Activated CD4-positive, alpha-beta T cell treated with anti-CD3 and anti-CD28 coated beads, Interleukin-2, amount 50 U/mL, for 16 hours (primary cell): Measurements from ENCODE around the gene EVA1C.
"Not testable (repeated sequence)": the region's sequence is repeated elsewhere in the genome, so short reads cannot be mapped to it uniquely, and the experiment has no call there.

Experiments used
- DNase-seq: peaks from one replicate; pipeline ENCODE4 v3.0.0-alpha.2; 2020

Gene EVA1C

DNA sequence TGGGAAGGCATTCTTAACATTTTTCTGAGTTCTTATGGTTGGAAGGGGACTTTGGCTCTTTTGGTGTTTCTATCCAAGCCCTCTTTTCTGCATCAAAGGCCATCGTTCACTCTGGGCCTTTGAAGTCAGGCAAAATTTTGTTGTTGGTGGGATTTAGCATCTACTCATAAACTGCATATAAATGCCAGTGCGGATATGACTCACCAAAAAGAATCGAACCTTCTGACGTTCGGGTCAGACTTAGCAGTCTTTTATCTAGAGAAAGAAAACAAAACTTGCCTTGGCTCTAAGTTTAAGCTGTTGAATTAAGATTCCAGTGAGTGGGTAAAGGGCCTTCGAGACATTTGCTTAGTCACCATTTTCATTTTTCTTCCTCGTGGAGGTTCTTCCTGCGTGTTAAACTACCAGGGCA lies 51.4 kb downstream of the EVA1C start:
- DNase-seq: no peak

- no peak for DNase-seq
Observed at GRCh38 chr21:32467291-32467690, 54.8 kb downstream of the EVA1C start.

DNA sequence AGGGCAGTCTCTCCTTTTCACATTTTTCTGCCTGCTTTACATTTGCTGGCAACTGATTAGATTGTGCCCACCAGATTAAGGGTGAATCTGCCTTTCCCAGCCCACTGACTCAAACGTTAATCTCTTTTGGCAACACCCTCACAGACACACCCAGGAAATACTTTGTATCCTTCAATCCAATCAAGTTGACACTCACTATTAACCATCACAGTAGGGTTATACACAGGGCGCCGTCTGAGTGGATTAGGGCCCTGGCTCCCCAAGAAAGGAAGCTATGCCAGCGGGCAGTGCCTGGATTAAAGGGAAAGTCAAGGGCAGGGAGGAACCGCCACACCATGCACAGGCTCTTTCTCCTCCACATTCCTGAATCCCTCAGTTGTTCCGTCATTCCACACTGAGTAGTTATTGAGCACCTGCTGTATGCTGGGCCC lies 56.2 kb downstream of the EVA1C start:
- no peak for DNase-seq

GRCh38 chr21:32469628-32470027 lies 57.1 kb downstream of the EVA1C start:
- DNase-seq: no peak

GRCh38 chr21:32470206-32470605 lies 57.7 kb downstream of the EVA1C start:
- DNase-seq: no peak

GRCh38 chr21:32472890-32473765 lies 60.6 kb downstream of the EVA1C start:
- no peak for DNase-seq

GRCh38 chr21:32474179-32475059 lies 61.9 kb downstream of the EVA1C start:
- DNase-seq: no peak

- no peak for DNase-seq
Observed at GRCh38 chr21:32475162-32475812, 62.8 kb downstream of the EVA1C start.

DNA sequence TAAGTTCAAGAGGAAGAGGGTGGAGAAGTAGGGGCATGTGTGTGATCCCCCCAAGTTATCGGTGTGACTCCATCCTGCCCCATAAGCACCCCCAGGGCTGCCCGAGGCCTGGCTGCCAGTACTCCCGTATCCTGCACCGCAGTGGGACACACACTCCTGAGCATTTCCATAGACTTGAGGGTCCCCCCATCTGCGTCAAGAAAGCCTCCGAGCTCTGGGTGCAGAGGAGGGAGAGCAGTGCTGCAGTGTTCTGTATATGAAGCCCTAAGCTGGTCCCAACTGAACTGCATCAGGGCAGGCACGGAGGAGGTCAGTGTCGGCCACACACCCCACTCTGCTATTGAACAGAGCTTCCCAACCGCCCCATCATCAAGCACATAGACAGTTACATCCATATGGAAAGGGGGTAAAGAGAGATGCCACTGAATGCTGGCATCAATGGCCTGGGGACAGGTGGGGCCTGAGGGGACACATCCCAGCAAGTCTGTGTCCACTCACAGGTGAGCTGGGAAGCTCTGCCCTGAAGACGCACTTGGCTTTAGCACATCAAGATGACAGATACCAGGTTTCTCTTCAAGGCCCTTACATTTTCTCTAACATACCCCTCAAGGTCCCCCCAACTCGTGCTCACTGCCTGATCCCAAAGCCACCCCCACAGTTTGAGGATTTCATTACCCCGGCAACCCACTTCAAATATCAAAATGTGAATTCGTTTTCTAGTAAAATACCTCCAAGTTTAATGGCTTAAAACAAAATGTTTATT lies 64.3 kb downstream of the EVA1C start:
- no peak for DNase-seq

DNA sequence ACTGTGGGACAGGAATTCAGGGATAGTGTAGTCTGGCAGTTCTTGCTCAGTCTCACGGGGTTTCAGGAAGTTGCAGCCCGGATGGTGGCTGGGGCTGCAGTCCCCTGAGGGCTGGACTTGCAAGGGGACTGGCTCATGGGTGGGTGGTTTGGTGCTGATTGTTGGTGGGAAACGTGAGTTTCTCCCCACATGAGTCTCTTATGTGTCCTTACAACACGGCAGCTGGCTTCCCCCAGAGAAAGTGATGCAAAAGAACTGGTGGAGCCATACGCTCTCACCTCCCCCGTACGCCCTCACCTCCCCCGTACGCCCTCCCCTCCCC lies 64.9 kb downstream of the EVA1C start:
- DNase-seq: no peak

DNA sequence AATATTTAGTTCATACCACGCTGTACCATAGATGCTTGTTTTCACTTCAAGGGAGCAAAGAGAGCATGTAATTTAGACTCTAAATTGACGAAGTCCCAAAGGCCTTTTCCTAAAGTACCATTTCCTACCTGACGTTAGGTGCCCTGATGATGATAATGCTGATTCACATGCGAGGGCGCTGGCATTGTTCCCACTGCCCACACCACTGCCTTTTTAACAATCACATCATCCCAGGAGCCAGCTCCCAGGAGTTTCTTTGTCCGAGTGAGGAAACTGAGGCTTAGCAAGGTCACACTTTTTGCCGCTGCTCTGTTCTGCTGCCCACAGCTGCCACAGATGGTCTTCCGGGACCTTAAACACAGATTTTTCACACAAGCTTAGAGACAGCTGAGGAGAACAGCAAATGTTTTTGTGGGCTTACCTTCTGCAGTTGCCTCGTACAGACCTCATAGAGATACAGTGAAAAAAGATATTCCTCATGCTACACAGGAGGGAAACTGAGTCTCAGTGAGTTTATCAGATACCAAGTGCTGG lies 69.4 kb downstream of the EVA1C start:
- no peak for DNase-seq

DNA sequence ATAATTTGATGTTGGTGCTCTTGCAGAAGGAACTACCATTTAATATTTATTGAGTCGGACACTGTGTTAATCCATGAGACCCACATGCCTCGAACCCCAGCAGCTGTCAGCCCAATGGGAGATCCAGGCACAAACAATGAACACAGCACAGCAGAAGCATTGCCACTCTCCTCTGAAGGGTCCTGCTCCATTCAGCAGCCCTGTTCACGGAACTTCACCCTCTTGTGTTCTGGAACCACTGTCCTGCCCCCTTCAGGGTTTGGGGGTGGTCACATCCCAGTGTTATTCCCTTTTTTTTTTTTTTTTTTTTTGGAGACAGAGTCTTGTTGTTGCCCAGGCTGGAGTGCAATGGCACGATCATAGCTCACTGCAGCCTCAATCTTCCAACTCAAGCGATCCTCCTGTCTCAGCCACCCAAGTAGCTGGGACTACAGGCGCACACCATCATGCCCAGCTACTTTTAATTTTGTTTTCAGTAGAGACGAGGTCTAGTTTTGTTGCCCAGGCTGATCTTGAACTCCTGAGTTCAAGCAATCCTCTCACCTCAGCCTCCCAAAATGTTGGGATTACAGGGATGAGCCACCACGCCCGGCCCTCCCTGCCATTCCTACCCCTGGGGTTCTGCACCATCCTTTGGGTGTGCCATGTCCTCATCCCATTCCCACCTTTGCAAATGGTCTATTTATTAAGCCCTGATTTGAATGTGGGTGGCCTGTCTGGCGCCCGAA lies 70.2 kb downstream of the EVA1C start:
- no peak for DNase-seq

DNA sequence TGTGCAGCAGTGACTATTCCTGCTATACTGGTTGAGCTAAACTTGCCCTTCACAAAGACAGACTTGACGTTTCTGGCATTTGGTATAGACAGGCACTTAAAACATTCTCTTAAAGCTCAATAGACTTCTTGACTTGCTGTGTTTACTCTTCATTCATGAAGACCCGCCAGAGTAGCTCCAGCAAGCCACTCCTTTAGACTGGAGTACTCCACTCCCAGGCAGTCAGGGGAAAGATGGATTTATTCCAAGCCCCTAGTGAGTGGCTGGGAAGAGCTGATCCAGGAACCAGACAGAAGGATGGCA lies 70.7 kb downstream of the EVA1C start:
- no peak for DNase-seq

DNA sequence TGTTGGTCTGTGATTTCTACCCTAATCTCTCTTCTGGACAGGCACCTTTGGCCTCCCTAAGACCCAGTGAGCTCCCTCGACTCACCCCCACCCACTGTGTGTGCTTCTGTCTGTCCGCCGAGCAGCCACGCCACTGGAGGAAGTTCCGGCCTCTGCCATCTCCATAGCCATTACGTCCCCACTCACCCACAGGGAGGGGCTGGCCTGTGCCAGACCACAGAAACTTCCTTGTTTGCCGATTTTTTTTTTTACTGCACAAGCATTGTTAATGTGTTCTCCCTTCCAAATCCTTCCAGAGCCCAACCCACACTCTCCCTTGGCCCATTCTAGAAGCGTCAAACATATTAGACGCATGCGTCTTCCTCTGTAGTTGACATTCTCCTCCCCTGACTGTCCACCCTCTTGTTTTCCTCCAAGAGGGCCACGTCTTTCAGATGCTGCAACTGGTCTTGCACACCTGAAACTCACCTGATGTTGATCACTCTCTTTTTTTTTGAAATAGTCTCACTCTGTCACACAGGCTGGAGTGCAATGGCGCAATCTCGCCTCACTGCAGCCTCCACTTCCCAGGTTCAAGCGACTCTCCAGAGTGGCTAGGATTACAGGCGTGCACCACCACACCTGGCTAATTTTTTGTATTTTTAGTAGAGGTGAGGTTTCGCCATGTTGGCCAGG lies 72.3 kb downstream of the EVA1C start:
- DNase-seq: no peak

DNA sequence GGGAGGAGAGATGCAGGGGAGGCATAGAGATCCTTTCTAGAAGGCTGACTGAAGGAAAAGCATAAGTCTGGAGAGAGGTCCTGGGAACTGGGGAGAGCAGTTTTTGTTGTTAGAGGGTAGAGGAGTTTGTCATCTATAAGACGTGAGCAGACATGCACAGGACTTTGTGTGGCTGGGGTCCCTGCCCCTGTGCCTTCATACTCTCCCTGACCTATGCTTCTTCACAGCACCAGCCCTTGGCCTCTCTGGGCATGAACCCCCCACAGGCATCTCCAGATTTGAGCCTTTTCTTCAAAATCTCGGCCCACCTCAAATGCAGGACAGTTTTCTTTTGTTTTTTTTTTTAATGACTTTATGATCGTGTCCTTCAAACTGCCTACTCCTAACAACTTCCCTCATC lies 79.9 kb downstream of the EVA1C start:
- DNase-seq: no peak

DNA sequence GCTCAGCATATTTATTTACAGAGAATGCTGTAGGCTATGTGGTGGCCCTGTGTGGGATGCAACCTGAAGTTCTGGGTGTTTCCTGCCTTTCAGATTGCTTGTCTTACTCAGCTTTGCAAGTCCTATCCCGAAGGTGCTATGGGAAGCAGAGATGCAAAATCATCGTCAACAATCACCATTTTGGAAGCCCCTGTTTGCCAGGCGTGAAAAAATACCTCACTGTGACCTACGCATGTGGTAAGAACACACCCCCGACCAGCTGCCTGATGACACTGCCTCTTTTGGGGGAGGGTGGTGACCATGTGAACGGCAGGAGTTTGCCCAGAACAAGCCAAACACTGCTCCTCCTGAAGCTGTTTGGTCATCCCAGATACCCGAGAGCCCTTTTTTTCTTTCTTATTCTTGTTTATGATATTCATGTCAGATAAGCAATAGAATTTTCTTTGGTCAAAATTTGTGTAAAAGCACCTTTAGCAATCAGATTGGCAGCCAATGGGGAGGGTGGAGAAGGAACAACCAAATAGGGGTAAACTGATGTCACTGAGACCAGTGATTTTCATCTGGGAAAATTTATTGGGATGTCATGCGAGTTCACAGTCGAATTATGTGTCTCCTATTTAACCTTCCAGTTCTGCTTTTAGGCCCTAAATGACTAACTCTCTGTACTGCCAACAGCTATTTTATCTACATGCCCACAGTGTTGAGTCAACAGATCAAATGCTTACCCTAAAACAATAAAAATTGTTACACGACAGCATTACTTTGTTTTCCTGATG lies 82.6 kb downstream of the EVA1C start:
- DNase-seq: no peak

DNA sequence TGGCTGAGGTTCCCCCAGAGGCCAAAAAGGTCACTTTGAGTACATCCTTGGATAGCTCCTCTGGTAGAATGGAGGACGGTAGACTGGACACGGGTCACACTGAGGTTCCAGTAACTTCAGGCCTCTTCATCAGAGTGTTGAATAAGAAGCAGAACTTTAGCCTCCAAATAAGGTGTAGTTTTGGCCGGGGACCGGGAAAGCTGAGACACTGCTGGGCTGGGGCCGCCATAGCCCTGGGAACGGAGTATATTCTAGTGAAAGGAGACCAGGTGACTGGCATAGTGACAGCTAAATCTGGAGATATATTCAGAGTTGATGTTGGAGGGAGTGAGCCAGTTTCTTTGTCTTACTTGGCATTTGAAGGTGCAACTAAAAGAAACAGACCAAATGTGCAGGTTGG lies 84.1 kb downstream of the EVA1C start:
- no peak for DNase-seq

- DNase-seq: no peak
Observed at GRCh38 chr21:32499249-32500055, 86.9 kb downstream of the EVA1C start.

DNA sequence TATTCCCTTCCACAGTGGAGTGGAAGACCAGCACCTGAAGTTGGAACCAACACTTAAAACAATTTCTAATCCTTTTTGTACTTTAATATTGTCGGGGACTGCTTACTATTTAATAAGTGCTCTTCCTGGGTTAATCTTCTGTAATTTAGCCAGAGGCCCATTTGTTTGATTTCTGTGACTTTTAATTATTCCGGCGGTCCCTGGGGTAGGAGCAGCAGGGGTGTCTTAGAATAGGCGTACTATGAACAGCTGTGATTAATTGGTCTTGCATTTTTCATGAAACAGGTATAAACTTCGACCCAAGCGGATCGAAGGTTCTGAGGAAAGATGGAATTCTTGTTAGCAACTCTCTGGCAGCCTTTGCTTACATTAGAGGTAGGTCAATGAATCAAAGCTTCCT lies 91.1 kb downstream of the EVA1C start:
- DNase-seq: not testable (repeated sequence)

DNA sequence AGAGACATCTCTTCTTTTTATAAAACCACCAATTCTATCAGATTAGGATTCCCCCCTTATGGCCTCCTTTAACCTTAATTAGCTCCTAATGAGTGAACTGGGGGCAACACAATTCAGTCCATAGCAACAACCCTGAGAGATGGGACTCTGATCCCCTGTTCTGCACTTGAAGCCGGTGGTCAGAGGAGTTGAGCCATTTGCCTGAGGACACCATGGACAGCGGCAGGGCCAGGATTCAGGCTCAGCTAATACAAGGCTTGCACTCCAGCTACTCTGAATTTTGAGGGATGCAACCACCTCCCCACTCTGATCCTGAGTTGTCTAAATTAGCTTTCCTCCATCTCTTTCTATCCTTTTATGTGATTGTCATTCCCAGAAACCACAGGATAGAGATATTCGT lies 93.3 kb downstream of the EVA1C start:
- DNase-seq: not testable (repeated sequence)
